H9 (cell line): ENCODE data around the gene MEP1B. TPM values are rescaled to one million over a fixed set of nuclear protein-coding genes. Genes with fewer than 3 reads are reported as not detected.

Experiments
- DNase-seq: peaks from one replicate; pipeline ENCODE4 v3.0.0-alpha.2; 2017
- H2AFZ ChIP-seq: one replicate; pipeline ENCODE4 v1.6.1; 2013; ENCODE audit warnings: mild to moderate bottlenecking, low read length, control low read depth, moderate library complexity
- H2AK5ac ChIP-seq: 2 replicates; pipeline ENCODE4 v1.6.1; 2013; ENCODE audit warnings: low read length, control low read depth, mixed read lengths; ENCODE audit not compliant: insufficient read length
- H2BK120ac ChIP-seq: one replicate; pipeline ENCODE4 v1.6.1; 2013; ENCODE audit warnings: low read depth, mild to moderate bottlenecking, low read length, control low read depth, inconsistent platforms; ENCODE audit not compliant: poor library complexity, severe bottlenecking
- H2BK12ac ChIP-seq: 2 replicates; pipeline ENCODE4 v1.6.1; 2013; ENCODE audit warnings: low read length, control low read depth, mixed read lengths, low read depth; ENCODE audit not compliant: insufficient read length
- H2BK15ac ChIP-seq: 2 replicates; pipeline ENCODE4 v1.6.1; 2013; ENCODE audit warnings: low read depth, low read length, control low read depth
- H2BK20ac ChIP-seq: one replicate; pipeline ENCODE4 v1.6.1; 2013; ENCODE audit warnings: low read depth, mild to moderate bottlenecking, low read length, control low read depth, inconsistent platforms; ENCODE audit not compliant: poor library complexity, severe bottlenecking
- H2BK5ac ChIP-seq: 2 replicates; pipeline ENCODE4 v1.6.1; 2013; ENCODE audit warnings: low read length, control low read depth, mixed read lengths; ENCODE audit not compliant: insufficient read length
- H3K14ac ChIP-seq: 2 replicates; pipeline ENCODE4 v1.6.1; 2013; ENCODE audit warnings: low read length, control low read depth; ENCODE audit not compliant: insufficient read depth
- H3K18ac ChIP-seq: 2 replicates; pipeline ENCODE4 v1.6.1; 2013; ENCODE audit warnings: low read depth, mild to moderate bottlenecking, mixed read lengths, low read length, control low read depth; ENCODE audit not compliant: insufficient read length
- H3K23ac ChIP-seq: 2 replicates; pipeline ENCODE4 v1.6.1; 2013; ENCODE audit warnings: low read length, control low read depth, mixed read lengths, low read depth; ENCODE audit not compliant: insufficient read length
- H3K23me2 ChIP-seq: 2 replicates; pipeline ENCODE4 v1.6.1; 2013; ENCODE audit warnings: low read depth, mild to moderate bottlenecking, mixed read lengths, low read length, control low read depth; ENCODE audit not compliant: insufficient read length, poor library complexity, severe bottlenecking
- H3K27ac ChIP-seq: 2 replicates; pipeline ENCODE4 v1.5.1; 2013; ENCODE audit warnings: low read length, control low read depth, mixed read lengths, low read depth; ENCODE audit not compliant: insufficient read length
- H3K27me3 ChIP-seq: 2 replicates; pipeline ENCODE4 v1.6.1; 2013; ENCODE audit warnings: low read length, control low read depth, inconsistent platforms; ENCODE audit not compliant: insufficient read depth
- H3K4ac ChIP-seq: 2 replicates; pipeline ENCODE4 v1.6.1; 2013; ENCODE audit warnings: low read depth, mild to moderate bottlenecking, control low read depth, inconsistent platforms, low read length, moderate library complexity
- H3K4me1 ChIP-seq: 2 replicates; pipeline ENCODE4 v1.6.1; 2013; ENCODE audit warnings: low read length, control low read depth, inconsistent platforms; ENCODE audit not compliant: insufficient read depth
- H3K4me2 ChIP-seq: 2 replicates; pipeline ENCODE4 v1.6.1; 2013; ENCODE audit warnings: low read length, control low read depth, mixed read lengths; ENCODE audit not compliant: insufficient read length, insufficient read depth
- H3K56ac ChIP-seq: 2 replicates; pipeline ENCODE4 v1.6.1; 2013; ENCODE audit warnings: low read depth, mild to moderate bottlenecking, mixed read lengths, low read length, control low read depth; ENCODE audit not compliant: insufficient read length
- H3K79me1 ChIP-seq: 2 replicates; pipeline ENCODE4 v1.6.1; 2013; ENCODE audit warnings: low read depth, mild to moderate bottlenecking, moderate library complexity, low read length, control low read depth, inconsistent platforms; ENCODE audit not compliant: insufficient read depth, poor library complexity, severe bottlenecking
- H3K79me2 ChIP-seq: 2 replicates; pipeline ENCODE4 v1.6.1; 2013; ENCODE audit warnings: low read length, control low read depth, inconsistent platforms; ENCODE audit not compliant: insufficient read depth
- H3K9ac ChIP-seq: 2 replicates; pipeline ENCODE4 v1.6.1; 2013; ENCODE audit warnings: low read length, control low read depth, mixed read lengths; ENCODE audit not compliant: insufficient read length; ENCODE audit errors: extremely low read depth
- H3K9me3 ChIP-seq: one replicate; pipeline ENCODE4 v1.6.1; 2013; ENCODE audit warnings: low read depth, low read length, inconsistent platforms; ENCODE audit not compliant: control insufficient read depth
- H3T11ph ChIP-seq: one replicate; pipeline ENCODE4 v1.6.1; 2013; ENCODE audit warnings: mild to moderate bottlenecking, low read length, control low read depth, inconsistent platforms
- H4K20me1 ChIP-seq: one replicate; pipeline ENCODE4 v1.6.1; 2013; ENCODE audit not compliant: control insufficient read depth, insufficient read length, insufficient read depth
- H4K5ac ChIP-seq: 2 replicates; pipeline ENCODE4 v1.6.1; 2013; ENCODE audit warnings: low read depth, mild to moderate bottlenecking, mixed read lengths, low read length, control low read depth; ENCODE audit not compliant: insufficient read length
- H4K8ac ChIP-seq: replicated peaks from 2 replicates; pipeline ENCODE4 v1.6.1; 2013; ENCODE audit warnings: low read length, control low read depth, mixed read lengths, low read depth; ENCODE audit not compliant: insufficient read length
- H4K91ac ChIP-seq: 2 replicates; pipeline ENCODE4 v1.6.1; 2013; ENCODE audit warnings: low read depth, mild to moderate bottlenecking, moderate library complexity, mixed read lengths, low read length, control low read depth; ENCODE audit not compliant: insufficient read length
- H3K27ac Mint-ChIP-seq, 3 experiments: 2 replicates in 2 of 3; 3 replicates in 1 of 3; pipeline ENCODE4 v1.8.0; 2020 to 2021; ENCODE audit warnings: mixed read lengths in 3 of 3, mild to moderate bottlenecking in 1 of 3, moderate library complexity in 1 of 3
- H3K27me3 Mint-ChIP-seq: 2 replicates; pipeline ENCODE4 v1.8.0; 2021; ENCODE audit warnings: low read depth, mild to moderate bottlenecking, moderate library complexity, mixed read lengths
- H3K36me3 Mint-ChIP-seq, 3 experiments: 2 replicates in 2 of 3; 3 replicates in 1 of 3; pipeline ENCODE4 v1.8.0; 2020 to 2021; ENCODE audit warnings: low read depth in 3 of 3, mixed read lengths in 3 of 3; ENCODE audit not compliant: insufficient read depth in 1 of 3
- H3K4me1 Mint-ChIP-seq, 2 experiments: 2 replicates each; pipeline ENCODE4 v1.8.0; 2020; ENCODE audit warnings: mixed read lengths in 2 of 2
- H3K4me3 Mint-ChIP-seq, 2 experiments: 2 replicates in 1 of 2; 3 replicates in 1 of 2; pipeline ENCODE4 v1.8.0; 2020 to 2021; ENCODE audit warnings: mild to moderate bottlenecking in 2 of 2, mixed read lengths in 2 of 2, moderate library complexity in 1 of 2
- H3K9me3 Mint-ChIP-seq, 2 experiments: 2 replicates in 1 of 2; 3 replicates in 1 of 2; pipeline ENCODE4 v1.8.0; 2020; ENCODE audit warnings: mild to moderate bottlenecking in 2 of 2, mixed read lengths in 2 of 2, moderate library complexity in 1 of 2
- CTCF ChIP-seq: fragments of 200-600 bp; sonication (generic); conservative IDR thresholded peaks from 3 replicates; pipeline ENCODE4 v1.8.0; 2021; ENCODE audit warnings: antibody characterized with exemption, mild to moderate bottlenecking
- total RNA-seq: library from RNA; stranded (reverse); gene quantifications from 2 replicates; pipeline ENCODE4 v1.2.1, GENCODE V29; 2021

The MEP1B gene
- total RNA-seq, 1 experiment from 2014 or later: not detected

GRCh38 chr18:32156855-32157254 is 33.0 kb upstream of the MEP1B start:
- no peaks in the 10 kb centered on the region for H3K36me3 Mint-ChIP-seq
- H4K8ac ChIP-seq: no peak overlapping the region
- no peaks in the 10 kb centered on the region for H3K23me2 ChIP-seq
- no peak overlapping the region for H3K14ac ChIP-seq
- H4K5ac ChIP-seq: no peak overlapping the region
- H2BK120ac ChIP-seq: no peak overlapping the region
- no peak overlapping the region for H3K4me2 ChIP-seq
- H2BK20ac ChIP-seq: no peak overlapping the region
- no peak overlapping the region for H3K18ac ChIP-seq
- no peak overlapping the region for H2BK12ac ChIP-seq
- no peak overlapping the region for H3K9ac ChIP-seq
- H3T11ph ChIP-seq: no peak overlapping the region
- no peaks in the 10 kb centered on the region for H3K27me3 ChIP-seq
- H2BK5ac ChIP-seq: no peak overlapping the region
- no peak overlapping the region for H3K27ac ChIP-seq
- H3K4me1 Mint-ChIP-seq: peaks cover 9% of the 10 kb centered on the region in 2 experiments
- no peaks in the 10 kb centered on the region for H3K79me1 ChIP-seq
- H2BK15ac ChIP-seq: no peak overlapping the region
- no peaks in the 10 kb centered on the region for H3K79me2 ChIP-seq
- H4K91ac ChIP-seq: no peak overlapping the region
- H2AK5ac ChIP-seq: no peak overlapping the region
- no peak overlapping the region for H3K23ac ChIP-seq
- no peak for DNase-seq
- H3K4me3 Mint-ChIP-seq: no peak overlapping the region
- TF ChIP-seq CTCF: no peak
- no peak overlapping the region for H3K27ac Mint-ChIP-seq
- H3K9me3 ChIP-seq: no peaks in the 10 kb centered on the region
- H3K4ac ChIP-seq: no peak overlapping the region
- no peak overlapping the region for H2AFZ ChIP-seq
- no peaks in the 10 kb centered on the region; a peak in 2 of 5 replicates for H3K9me3 Mint-ChIP-seq
- peaks cover 5% of the 10 kb centered on the region for H3K27me3 Mint-ChIP-seq
- H4K20me1 ChIP-seq: no peaks in the 10 kb centered on the region
- no peaks in the 10 kb centered on the region for H3K4me1 ChIP-seq
- no peak overlapping the region for H3K56ac ChIP-seq
